Neural crest cell (in vitro differentiated cells): ENCODE results near the gene SH3BGRL2. TPM values are rescaled to one million over a fixed set of nuclear protein-coding genes. Genes with fewer than 3 reads are reported as not detected.

Source experiments
- DNase-seq: peaks from one replicate; pipeline ENCODE4 v3.0.0; 2021; ENCODE audit warnings: low read depth, mixed read lengths, low spot score
- H3K27ac Mint-ChIP-seq: one replicate; pipeline ENCODE4 v1.8.0; 2021; ENCODE audit warnings: mild to moderate bottlenecking, mixed read lengths; ENCODE audit not compliant: unreplicated experiment
- H3K27me3 Mint-ChIP-seq: 2 replicates; pipeline ENCODE4 v1.8.0; 2021; ENCODE audit warnings: low read depth, mild to moderate bottlenecking, mixed read lengths
- H3K36me3 Mint-ChIP-seq: 2 replicates; pipeline ENCODE4 v1.8.0; 2021; ENCODE audit warnings: low read depth, mild to moderate bottlenecking, mixed read lengths
- H3K4me1 Mint-ChIP-seq: 2 replicates; pipeline ENCODE4 v1.8.0; 2021; ENCODE audit warnings: mixed read lengths
- H3K4me3 Mint-ChIP-seq: one replicate; pipeline ENCODE4 v1.8.0; 2021; ENCODE audit warnings: mild to moderate bottlenecking, mixed read lengths
- H3K9me3 Mint-ChIP-seq: 2 replicates; pipeline ENCODE4 v1.8.0; 2021; ENCODE audit warnings: mixed read lengths
- CTCF ChIP-seq: fragments of 200-600 bp; sonication (generic); conservative IDR thresholded peaks from 2 replicates; pipeline ENCODE4 v1.5.0; 2021; ENCODE audit warnings: antibody characterized with exemption, mild to moderate bottlenecking
- total RNA-seq: library from RNA; stranded (reverse); gene quantifications from 2 replicates; pipeline ENCODE4 v1.2.1, GENCODE V29; 2021

Gene SH3BGRL2
- total RNA-seq, 1 donor from 2014 or later: 11.1 TPM

DNA sequence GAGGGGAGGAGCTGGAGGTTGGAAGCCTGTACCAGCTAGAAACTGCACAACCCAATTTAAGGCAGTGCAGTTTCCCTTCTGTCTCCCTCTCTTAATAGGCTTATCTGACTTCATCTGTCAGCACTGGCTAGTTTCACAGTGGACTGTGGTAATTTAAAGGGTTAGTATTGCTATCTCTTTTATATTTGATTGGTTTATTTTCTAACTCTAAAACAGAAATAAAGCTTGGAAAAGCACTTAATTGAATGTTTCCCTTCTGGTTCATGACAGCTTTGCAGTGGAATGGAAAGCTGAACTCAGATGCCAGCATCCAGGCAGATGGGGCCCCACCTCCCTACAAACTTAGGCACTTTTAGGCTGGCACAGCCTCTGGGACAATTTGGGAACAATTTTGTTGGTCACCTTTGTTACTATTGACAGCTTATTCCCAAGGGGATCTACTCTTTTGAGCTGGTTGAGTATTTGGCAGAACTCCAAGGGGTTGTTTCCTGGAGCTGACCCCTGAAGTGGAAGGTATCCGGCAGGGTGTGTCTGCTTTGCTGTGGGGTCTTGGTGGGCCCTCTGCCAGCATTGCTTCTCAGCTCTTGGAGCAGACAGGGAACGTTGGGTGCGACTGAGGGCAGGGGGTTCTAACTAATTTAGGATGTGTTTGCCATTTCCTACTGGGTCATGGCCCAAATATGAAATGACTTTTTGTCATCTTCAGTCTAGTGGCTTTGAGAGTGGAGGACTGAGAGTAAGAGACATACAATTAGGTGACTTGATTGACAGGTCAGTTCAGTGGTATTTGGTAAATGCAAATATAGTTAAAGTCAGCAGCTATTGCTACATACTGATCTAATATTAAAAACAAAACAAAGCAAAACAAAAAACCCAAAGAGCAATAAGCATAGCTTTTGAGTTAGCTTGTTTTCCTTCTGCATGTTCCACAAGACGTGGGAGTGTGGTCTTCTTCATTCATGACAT is 9.3 kb downstream of the SH3BGRL2 start:
- no peaks in the 10 kb centered on the region for H3K9me3 Mint-ChIP-seq
- H3K36me3 Mint-ChIP-seq: no peaks in the 10 kb centered on the region
- no peak for DNase-seq
- no peak overlapping the region for H3K27ac Mint-ChIP-seq
- TF ChIP-seq CTCF: no peak
- no peaks in the 10 kb centered on the region for H3K27me3 Mint-ChIP-seq
- no peak overlapping the region for H3K4me3 Mint-ChIP-seq
- no peaks in the 10 kb centered on the region for H3K4me1 Mint-ChIP-seq

GRCh38 chr6:79646006-79646405 is 14.9 kb downstream of the SH3BGRL2 start:
- Mint-ChIP-seq H3K36me3 (peaks cover 2% of the 10 kb centered on the region), H3K4me1 (peaks cover 15% of the 10 kb centered on the region), H3K9me3 (no peaks in the 10 kb centered on the region), H3K27me3 (no peaks in the 10 kb centered on the region), H3K4me3 (no peak overlapping the region), H3K27ac (no peak overlapping the region)
- TF ChIP-seq CTCF: peak; percentile 34
- no peak for DNase-seq

DNA sequence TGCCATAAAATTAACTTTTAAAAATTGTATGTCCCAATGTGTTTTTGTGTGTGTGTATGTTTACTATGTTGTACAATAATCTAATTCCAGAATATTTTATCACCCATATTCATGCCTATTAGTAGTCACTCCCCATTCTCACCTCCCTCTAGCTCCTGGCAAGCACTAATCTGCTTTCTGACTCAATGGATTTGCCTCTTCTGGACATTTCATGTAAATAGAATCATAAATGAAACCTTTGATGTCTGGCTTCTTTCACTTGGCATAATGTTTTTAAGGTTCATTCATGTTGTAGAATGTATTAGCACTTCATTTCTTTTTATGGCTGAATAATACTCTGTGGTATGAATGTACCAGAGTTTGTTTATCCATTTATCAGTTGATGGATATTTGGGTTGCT is 15.4 kb downstream of the SH3BGRL2 start:
- H3K9me3 Mint-ChIP-seq: no peaks in the 10 kb centered on the region
- H3K4me1 Mint-ChIP-seq: peaks cover 15% of the 10 kb centered on the region
- H3K27me3 Mint-ChIP-seq: no peaks in the 10 kb centered on the region
- DNase-seq: no peak
- peaks cover 2% of the 10 kb centered on the region for H3K36me3 Mint-ChIP-seq
- H3K4me3 Mint-ChIP-seq: no peak overlapping the region
- no peak overlapping the region for H3K27ac Mint-ChIP-seq
- TF ChIP-seq CTCF: no peak

DNA sequence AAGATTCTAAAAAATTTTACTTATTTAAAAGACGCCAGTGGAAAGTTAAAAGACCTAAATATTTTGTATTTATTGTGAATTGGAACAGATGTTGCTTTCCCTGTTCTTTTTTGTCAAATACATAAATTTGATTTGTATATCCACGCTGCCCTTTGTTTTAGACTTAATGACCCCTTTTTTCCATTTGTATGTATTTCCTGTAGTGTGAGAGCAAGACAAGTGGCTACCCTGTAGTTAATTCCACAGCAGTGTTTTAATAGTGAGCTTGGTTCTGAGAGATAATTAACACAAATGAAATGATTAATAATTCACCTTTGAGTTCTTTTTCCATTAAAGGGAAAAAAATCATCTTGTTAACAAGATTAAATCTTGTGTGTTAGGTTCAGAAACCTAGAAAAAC is 16.6 kb downstream of the SH3BGRL2 start:
- no peak for DNase-seq
- H3K4me3 Mint-ChIP-seq: no peak overlapping the region
- no peak overlapping the region for H3K27ac Mint-ChIP-seq
- H3K4me1 Mint-ChIP-seq: peaks cover 15% of the 10 kb centered on the region
- H3K9me3 Mint-ChIP-seq: no peaks in the 10 kb centered on the region
- H3K27me3 Mint-ChIP-seq: no peaks in the 10 kb centered on the region
- TF ChIP-seq CTCF: no peak
- H3K36me3 Mint-ChIP-seq: peaks cover 2% of the 10 kb centered on the region

- Mint-ChIP-seq H3K4me1 (peaks cover 15% of the 10 kb centered on the region), H3K27me3 (no peaks in the 10 kb centered on the region), H3K36me3 (peaks cover 2% of the 10 kb centered on the region), H3K9me3 (no peaks in the 10 kb centered on the region), H3K27ac (no peak overlapping the region), H3K4me3 (no peak overlapping the region)
- DNase-seq: no peak
- no peak for TF ChIP-seq CTCF
Measured at GRCh38 chr6:79648328-79648727, 17.2 kb downstream of the SH3BGRL2 start.
